Stomach (tissue), 4 donors: ENCODE measurements around the gene AUTS2.

Experiments used
- CTCF ChIP-seq, 7 experiments: fragments of 450-650 bp in 4 of 7; fragments of 200-600 bp in 3 of 7; sonication (generic) in 3 of 7; IDR thresholded peaks; one replicate each; pipeline ENCODE4 v1.5.1; 2016 to 2019; ENCODE audit warnings: antibody characterized with exemption in 7 of 7, control low read depth in 2 of 7, mild to moderate bottlenecking in 1 of 7
- POLR2A ChIP-seq, 4 donors: fragments of 450-650 bp; IDR thresholded peaks; one replicate each; pipeline ENCODE4 v1.6.1; 2016; ENCODE audit warnings: antibody characterized with exemption in 4 of 4, control low read depth in 2 of 4, mild to moderate bottlenecking in 1 of 4, moderate library complexity in 1 of 4
- POLR2AphosphoS5 ChIP-seq, 3 donors: sonication (generic); formaldehyde crosslinking; IDR thresholded peaks; one replicate each; pipeline ENCODE4 v1.6.1; 2016; ENCODE audit warnings: antibody characterized with exemption in 3 of 3

DNA sequence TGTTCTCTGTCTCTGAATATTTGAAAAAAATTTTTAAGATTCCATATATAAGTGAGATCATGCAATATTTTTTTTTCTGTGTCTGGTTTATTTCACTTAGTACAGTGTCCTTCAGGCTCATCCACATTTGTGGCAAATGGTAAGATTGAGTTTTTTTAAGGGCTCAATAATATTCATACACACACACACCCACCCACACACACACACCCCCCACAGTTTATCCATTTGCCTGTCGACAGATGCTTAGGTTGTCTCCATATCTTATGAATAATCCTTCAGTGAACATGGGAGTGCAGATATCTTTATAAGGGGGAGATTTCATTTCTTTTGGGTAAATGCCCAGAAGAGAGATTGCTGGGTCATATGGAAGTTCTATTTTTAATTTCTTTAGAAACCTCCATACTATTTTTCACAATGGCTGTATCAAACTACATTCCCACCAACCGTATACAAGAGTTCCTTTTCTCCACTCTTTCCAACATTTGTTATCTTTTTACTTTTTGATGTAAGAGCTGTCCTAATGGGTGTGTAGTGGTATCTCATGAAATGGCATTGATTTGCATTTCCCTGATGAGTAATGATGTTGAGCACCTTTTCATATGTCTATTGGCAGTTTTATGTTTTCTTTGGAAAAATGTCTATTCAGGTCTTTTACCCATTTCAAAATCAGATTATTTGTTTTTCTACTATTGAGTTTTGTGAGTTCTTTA is 35.0 kb downstream of the AUTS2 start:
- TF ChIP-seq CTCF (IDR thresholded peaks at IDR 0.05) (no peak), POLR2A (IDR thresholded peaks at IDR 0.05) (no peak), POLR2AphosphoS5 (IDR thresholded peaks at IDR 0.05) (no peak)
